Cortex of kidney (tissue), 1 donor: ENCODE data around the gene TCF12.

ENCODE experiments used
- DNase-seq: peaks from one replicate; lab custom pipeline; 2025; lab: John Stamatoyannopoulos, UW

TCF12 gene

DNA sequence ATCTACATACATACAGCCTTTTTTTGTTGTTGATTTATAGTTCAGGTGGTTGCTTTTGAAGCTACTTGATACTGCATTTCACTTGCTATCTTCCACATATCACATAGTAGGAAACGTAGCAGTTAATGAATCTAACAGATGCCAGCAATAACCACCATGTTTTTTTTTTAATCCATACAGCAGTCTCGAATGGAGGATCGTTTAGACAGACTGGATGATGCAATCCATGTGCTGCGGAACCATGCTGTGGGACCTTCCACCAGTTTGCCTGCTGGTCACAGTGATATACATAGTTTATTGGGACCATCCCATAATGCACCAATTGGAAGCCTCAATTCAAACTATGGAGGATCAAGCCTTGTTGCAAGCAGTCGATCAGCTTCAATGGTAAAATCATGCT lies 334.6 kb downstream of the TCF12 start:
- DNase-seq = no peak

DNA sequence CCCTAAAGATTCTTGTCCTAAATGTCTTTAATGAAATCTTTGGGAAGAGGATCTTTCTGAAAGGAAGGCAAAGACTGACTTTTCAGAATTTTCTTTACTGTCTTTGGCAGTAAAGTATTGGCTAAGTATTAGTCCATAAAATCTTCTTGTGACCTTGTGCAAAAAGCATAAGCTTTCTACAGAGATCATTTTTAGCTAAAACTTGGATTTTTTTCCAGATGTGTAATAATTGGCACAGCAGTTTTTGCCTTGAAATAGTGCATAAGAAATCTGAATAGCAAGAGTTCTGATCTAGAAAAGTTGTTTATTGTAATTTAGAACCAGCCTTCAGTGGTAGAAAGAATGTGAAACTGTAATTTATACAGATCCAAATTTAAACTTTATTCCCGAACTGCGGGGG lies 335.1 kb downstream of the TCF12 start:
- no peak for DNase-seq

DNA sequence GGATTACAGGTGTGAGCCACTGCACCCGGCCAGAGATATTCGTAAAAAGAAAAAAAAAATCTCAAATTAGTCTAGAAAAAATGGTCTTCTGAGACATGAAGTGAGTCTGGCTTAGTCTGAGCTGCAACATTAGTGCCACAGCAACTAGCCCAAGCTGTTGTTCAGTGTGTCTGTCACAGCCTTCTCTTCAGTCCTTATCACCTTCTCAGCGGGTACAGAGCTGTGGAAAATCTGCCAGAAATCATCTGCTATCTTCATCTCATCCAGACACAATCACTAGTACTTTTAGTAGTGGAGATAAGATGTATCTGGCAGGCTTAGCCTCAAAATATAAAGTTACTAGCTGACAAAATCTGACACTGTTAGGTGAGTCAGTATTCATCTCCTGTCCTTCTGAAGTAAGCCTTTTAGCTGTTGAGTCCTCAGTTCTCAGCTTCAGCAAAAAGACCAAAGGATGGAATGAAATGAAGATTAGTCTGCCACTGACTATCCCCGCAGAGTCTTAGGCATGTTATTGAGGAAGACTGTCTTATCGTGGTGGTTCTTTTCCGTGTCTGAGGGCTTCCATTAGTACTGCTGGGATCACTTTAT lies 337.4 kb downstream of the TCF12 start:
- DNase-seq = no peak

DNA sequence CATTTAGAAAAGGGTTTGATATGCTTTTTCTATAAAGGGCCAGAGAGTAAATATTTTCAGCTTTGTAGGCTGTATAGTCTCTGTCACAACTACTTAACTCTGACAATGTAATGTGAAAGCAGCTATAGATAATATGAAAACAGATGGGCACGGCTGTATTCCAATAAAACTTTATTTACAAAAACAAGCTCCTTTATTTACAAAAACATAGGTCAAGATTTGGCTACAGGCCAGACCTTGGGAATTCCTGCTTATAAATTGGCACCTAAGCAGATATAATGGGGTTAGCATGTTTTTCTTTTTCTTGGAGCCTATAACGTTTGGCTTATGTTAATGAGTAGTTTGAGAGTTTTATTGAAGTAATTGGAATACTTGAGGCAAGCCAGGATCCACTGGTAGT lies 338.5 kb downstream of the TCF12 start:
- DNase-seq = no peak

DNA sequence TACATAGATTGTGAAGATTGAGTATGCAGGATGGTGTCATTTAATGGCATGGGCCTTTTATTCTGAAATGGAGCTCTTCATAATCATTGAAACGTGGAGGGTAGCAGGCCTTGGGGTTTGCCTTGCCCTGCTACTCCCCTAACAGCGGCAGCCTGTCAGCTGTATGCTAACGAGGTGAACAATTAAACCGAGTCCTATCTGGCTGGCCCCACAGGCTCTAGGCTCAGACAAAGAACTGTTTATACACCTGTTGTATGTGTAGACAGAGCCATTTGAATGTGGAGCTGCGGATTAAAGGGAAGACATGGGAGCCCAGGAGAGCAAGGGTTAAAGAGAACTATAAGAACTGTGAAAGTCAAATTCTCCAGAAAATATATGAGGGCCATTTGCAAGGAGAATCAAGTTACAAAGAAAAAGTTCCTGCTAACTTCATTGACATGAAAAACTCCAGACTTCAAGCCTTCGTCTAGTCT lies 341.2 kb downstream of the TCF12 start:
- no peak for DNase-seq

DNA sequence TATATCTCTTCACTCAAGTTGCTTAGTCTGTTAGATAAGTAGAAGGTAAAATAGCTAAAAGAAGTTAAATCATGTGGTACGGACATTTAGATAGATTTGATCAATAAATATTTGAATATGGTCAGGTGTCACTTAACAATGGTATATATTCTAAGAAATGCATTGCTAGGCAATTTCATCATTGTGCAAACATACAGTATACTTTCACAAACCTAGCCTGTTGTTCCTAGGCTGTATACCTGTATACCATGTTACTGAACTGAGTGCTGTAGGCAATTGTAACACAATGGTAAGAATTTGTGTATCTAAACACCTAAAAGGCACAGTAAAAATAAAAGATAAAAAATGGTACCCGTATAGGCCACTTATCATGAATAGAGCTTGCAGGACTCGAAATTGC lies 345.1 kb downstream of the TCF12 start:
- DNase-seq = no peak

DNA sequence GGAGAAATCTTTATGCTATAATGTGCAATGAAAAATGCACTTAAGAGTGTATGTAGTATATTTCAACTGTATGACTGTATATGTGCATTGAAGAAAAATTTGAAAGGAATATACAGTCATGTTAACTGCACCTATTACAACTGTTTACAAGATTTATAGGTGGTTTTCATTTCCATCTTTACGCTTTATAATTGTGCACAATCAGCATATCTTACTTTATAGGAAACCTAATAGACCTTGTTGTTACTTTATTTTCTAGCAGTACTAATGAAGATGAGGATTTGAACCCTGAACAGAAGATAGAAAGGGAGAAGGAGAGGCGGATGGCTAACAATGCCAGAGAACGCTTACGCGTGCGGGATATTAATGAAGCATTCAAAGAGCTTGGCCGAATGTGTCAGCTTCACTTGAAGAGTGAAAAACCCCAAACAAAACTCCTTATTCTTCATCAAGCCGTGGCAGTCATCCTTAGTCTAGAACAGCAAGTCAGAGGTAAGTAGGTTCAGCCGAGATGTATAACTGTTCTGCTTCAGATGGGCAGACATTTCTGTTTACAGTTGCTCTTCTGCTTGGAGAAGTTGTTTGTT lies 354.4 kb downstream of the TCF12 start:
- no peak for DNase-seq

DNA sequence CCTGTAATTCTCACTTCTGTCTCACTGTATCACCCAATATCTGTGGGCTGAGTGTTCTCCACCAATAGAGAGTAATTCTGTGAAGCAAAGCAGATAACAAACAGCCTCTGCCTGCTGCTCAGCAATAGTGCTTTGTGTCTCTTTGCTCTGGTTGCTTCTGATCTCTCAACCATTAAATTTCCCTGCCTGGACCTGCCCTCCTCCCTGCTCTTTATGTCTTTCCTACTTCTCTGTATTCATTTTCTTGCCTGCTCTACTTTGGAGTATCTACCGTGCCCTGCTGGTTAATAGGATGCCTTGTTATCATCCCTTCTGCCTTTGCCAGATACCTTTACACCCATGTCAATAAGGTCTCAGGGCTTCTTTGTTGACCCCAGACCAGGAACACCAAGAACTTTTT lies 355.0 kb downstream of the TCF12 start:
- DNase-seq = no peak

DNA sequence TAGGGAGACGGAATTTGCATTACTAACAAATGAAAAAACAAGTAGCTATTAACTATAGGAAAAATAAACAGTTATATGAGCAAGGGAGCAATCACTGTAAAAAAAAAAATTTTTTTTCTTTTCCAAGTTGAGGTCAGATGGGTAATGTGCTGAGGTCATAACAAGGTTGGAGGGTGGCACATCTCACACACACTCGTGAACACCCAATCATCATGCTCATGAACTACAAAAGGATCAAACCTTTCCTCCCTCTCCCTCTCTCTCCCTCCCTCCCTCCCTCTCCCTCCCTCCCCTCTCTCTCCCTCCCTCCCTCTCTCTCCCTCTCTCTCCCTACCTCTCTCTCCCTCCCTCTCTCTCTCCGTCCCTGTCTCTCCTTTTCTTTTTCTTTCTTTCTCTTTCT lies 360.0 kb downstream of the TCF12 start:
- DNase-seq = no peak

DNA sequence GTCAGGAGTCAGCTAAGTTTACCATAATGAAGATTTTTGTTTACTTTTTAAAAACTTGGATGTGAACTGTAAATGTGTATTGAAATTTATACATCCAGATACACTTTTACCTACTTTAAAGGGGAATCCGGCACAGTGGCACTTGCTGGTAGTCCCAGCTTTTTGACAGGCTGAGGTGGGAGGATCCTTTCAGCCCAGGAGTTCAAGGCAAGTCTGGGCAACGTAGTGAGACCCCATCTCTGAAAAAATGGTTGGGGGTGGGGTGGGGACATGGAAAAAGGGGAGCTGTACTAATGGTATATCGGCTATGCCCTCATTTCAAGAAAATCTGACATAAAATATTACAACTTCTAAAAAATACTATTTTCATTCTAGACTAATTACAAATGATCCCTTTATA lies 362.0 kb downstream of the TCF12 start:
- DNase-seq = no peak

DNA sequence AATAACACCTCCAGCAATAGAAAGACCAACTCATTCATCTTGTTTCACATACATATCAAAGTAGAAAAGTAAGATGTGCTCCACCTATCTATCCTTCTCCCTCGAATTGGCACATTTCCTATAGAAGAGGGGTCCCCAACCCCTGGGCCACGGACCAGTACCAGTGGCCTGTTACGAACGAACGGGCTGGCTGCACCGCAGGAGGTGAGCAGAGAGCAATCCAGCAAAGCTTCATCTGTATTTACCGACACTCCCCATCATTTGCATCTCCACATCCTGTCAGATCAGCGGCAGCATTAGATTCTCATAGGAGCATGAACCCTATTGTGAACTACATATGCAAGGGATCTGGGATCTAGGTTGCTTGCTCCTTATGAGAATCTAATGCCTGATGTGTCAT lies 362.9 kb downstream of the TCF12 start:
- DNase-seq = no peak

DNA sequence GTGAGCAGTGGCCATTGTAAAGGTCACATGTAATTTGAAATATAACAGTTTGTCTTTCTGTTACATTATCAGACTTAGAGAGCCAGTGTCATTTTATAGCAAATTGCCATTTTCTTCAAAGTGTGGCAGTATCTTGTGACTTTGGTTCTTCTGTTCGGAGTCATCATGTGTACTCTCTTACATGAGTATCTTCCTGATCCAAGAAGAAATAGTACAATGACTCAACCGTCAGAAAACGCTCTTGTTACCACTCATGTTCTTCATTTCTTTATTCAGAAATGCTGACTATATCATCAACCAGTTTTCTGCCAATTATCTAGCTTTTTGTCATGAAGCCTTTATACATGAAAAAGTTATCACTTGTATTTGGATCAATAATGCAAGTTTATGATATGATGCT lies 364.2 kb downstream of the TCF12 start:
- no peak for DNase-seq

DNA sequence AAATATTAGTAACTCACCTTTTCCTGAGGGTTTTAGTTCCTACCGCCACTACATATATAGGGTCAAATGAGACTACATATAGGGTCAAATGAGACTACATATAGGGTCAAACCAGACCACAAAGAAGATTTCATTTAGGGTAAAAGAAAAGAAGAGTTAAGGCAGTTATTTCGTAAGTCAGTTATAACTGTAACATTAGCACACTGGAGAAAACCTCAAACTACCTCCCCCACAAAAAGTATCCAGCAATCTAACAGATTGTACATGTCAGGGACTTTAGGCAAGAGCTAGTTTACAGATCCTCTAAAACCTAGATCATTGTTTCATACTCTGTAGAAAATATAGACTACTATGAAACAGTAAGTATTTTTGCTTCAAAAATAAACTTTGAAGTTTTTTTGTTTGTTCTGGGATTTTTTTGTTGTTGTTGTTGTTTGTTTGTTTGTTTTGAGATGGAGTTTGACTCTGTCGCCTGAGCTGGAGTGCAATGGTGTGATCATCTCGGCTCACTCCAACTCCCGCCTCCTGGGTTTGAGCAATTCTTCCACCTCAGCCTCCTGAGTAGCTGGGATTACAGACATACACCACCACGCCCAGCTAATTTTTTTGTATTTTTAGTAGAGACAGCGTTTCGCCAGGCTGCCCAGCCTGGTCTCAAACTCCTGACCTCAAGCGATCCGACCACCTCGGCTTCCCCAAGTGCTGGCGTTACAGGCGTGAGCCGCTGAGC lies 365.5 kb downstream of the TCF12 start:
- no peak for DNase-seq

DNA sequence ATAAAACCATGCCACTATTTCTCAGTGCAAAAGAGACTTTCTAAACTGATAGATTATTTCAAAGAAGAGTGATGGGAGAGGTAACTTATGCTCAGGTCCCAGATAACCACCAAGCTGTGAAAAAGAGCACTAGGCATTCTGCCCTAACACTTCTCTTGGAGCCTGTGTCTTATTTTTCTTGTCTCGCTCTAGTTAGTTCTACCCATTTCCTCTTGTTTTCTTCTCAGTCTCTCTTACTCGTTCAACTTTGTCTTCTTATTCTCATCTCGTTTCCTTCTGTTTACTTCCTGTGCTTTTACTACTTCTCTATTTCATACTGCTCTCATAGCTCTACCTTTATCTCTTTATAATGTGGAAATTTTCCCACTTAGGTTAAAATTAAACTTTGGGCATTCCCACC lies 366.1 kb downstream of the TCF12 start:
- DNase-seq = no peak

DNA sequence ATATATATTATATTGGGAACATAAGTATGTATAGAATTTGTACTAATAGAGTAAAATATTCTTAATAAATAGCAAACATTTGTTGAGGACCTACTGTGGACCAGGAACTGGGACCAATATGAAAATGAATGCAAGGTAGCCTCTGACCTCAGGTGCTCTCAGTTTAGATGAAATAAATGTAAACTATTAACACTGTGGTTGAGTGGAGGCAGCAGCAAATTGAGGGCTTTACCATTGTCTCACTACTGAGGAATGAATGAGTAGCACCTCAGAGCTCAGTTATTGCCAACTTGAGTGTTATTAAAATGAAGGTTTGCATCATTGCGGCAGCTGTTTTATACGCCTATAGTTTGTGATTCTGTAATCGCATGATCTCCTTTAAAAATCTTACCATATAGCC lies 366.9 kb downstream of the TCF12 start:
- no peak for DNase-seq

DNA sequence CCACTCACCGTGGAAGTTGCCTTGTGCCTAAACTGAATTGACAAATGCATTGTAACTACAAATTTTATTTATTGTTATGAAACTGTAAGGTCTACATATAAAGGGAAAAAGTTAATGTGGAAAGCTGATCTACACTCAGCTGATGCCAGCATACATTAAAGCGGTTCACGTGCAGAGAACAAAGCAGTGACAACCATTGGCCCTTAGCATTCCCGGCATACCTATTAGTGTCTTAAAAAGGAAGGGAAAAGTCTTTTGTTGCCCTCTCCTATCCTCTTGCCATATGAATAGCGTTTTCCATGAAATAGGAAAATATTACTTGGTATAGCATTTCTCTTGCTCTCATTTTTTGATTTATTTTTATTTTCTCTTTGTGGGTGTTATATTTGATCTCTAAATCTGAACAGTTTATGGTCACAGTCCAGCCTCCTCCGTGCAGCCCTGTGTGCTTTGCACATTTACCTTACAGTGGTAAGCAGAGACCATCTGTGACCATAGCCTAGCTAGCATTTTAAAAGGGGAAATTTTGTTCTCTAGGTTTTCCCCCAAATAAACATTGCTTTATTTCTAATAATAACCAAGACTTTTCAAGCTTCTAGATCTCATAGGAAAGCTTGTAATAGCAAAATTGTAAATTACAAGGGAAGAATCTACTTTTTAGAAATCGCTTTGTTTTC lies 368.1 kb downstream of the TCF12 start:
- DNase-seq = no peak

DNA sequence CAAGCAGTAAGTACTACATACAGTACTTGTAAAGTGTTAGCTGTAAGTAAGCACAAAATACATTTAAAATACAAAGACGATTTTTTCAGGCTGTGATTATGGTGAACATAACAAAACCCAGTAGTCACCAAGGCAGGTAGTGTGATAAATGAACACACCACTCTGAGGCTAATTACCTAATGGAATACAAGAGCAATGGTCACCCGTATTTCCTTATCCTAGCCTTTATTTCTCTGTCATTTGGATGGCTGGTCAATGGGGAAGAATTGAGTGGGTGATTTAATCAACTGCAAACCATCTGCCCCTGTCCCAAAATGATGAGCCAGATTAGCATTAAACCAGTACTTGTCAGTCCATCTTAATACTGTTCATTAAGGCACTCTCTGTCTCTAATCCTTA lies 368.7 kb downstream of the TCF12 start:
- no peak for DNase-seq

DNA sequence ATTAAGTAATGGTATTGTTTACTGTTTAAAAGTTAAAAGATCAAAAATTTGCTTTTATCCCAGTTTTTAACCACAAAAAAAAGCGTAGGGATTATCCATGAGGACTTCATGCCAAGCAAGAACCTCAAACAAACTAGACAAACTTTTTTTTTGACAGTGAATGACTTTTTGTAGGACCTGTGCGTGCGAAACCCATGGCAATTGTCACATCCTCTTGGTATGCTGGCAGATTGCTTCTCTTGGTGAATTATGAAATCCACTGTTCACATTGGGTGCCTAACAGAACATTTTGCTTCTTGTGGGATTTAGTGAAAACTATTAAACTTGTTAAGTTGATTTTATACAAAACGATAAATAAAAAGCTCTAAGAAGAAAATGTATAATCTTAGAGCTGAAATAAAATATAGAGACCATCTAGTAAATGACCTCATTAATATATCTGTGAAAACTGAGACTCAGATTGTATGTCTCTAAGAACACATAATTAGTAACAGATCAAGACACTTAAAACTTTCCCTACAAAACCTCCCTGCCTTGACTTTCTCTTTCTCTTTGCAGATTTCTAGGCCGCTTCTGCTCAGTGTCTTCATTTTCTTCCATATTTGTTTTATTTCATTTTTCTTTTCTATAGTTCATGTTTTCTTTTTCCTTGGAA lies 370.6 kb downstream of the TCF12 start:
- DNase-seq = no peak

DNA sequence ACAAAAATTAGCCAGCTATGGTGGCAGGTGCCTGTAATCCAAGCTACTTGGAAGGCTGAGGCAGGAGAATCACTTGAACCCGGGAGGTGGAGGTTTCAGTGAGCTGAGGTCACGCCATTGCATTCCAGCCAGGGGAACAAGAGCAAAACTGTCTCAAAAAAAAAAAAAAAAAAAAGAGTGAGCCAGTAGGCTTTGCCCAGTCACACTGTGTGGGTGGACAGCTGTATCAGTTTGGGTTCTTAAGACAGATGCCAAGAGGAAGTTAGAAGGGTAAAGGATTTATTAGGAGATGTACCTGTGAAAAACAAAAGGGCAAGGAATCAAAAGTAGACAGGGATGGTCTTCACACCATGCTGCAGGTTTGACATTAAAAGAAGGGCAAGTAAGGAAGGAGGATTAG lies 371.7 kb downstream of the TCF12 start:
- no peak for DNase-seq

DNA sequence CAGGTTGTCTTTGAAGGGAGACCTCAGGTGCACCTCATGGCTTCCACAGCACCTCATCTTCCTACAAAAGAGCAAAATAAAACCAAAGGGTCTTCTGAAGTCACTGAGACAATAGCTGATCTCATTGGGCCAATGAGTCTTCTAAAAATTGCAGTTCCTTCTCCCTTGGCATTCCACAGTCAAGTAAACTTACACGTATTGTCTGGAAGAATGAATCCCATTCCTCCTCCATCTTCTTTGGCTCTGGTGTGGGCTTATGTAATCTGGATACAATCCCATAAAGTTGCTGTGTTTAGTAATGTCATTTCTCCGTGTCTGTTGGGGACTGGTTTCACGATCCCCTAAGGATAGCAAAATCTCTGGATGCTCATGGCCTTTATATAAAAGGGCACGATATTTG lies 372.4 kb downstream of the TCF12 start:
- DNase-seq = no peak

DNA sequence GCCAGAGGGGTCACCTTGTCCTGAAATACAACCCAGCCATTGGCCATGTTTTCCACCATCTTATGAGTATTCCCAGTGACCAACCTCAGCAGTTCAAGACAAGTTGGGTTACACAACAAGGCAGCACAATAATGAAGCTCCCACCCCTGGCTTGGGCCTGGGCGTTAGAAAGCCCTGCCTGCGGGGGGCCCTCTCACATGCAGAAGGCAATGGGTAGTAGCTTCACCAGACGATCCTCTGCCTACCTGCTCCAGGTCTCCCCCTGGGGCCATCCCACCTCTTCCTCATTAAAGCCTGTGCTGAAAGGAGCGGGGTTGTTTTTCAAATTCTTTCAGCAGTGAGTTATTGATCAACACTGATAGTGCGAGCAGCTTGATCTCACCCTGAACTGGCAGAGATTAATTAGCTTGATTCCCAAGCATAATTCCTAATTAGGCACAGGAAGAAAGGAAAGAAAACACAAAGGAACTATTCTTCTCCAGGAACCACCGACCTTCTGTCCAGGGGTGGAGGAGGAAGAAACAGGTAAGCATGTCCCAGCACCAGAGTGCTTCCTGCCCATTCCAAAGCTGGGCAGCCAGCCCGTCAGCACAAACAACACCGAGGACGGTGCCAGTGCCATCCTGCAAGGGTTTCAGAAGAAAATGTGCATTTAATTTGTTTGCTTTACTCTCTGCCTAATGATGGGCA lies 378.2 kb downstream of the TCF12 start:
- DNase-seq = no peak

DNA sequence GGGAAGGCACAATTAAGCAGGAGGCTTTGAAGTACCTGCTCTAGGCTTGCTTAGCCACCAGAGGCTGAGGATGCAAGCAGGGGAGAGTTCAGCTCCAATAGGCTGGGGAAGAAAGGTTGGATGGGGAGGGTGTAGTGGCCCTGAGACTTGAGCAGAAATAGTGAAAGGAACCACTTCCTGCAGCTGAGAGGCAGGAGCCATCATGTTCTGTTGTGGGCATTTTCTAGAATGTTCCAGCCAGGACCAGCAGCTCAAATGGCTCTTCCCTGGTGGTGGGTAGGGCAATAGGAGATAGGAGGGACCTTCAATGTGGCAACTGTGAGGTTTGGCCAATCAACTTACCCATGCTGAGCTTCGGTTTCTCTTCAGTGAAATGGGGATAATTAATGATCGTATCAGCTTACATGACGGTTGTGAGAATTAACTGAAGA lies 378.7 kb downstream of the TCF12 start:
- no peak for DNase-seq
